ENCODE data around the gene STRIT1.

DNA sequence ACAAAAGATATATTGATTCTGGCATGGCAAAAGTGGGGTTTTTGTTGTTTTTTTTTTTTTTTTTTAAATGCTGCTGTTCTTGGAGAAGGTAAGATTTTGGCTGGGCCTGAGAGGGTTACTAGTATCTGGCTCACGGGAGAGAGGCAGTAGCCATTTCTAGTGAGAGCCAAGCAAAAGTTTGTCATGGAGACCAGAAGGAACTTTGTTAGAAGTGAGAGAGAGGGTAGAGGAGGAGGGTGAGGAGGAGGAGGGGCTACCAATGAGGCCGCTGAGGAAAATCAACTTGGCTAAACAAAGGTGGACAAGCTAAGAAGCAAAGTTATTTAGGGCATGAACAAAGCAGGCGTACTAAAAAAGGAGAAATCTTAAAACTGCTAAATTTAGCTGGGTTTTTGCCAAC is 48.9 kb upstream of the STRIT1 start:
- TF ChIP-seq CTCF (conservative IDR thresholded peaks at IDR 0.05; ENCODE audit: low read depth, low read length), result no peak
- TF ChIP-seq EZH2 (IDR thresholded peaks at IDR 0.05; ENCODE audit: borderline replicate concordance, low read depth, low read length, poor library complexity, severe bottlenecking), result no peak
